GM21528 (cell line): ENCODE measurements around the gene CAB39.

Experiments
- ATAC-seq: cut with Tn5 transposase; IDR thresholded peaks from one replicate; pipeline ENCODE4 v1.9.1; 2021; ENCODE audit warnings: mild to moderate bottlenecking, moderate library complexity; ENCODE audit not compliant: unreplicated experiment, low FRiP score

Gene CAB39

GRCh38 chr2:230779126-230779525 lies 66.5 kb downstream of the CAB39 start:
- no peak for ATAC-seq

- no peak for ATAC-seq
These were observed 67.0 kb downstream of the CAB39 start for GRCh38 chr2:230779607-230780006.

GRCh38 chr2:230781130-230781797 lies 68.6 kb downstream of the CAB39 start:
- no peak for ATAC-seq

- ATAC-seq, result no peak
These were observed 70.5 kb downstream of the CAB39 start for GRCh38 chr2:230783101-230783500.

GRCh38 chr2:230784795-230785194 lies 72.2 kb downstream of the CAB39 start:
- ATAC-seq, result no peak

- ATAC-seq, result no peak
These were observed 72.7 kb downstream of the CAB39 start for GRCh38 chr2:230785346-230785745.

GRCh38 chr2:230787101-230787500 lies 74.5 kb downstream of the CAB39 start:
- no peak for ATAC-seq

- no peak for ATAC-seq
These were observed 76.0 kb downstream of the CAB39 start for GRCh38 chr2:230788554-230789175.

GRCh38 chr2:230790981-230791380 lies 78.3 kb downstream of the CAB39 start:
- no peak for ATAC-seq

- ATAC-seq, result no peak
These were observed 81.1 kb downstream of the CAB39 start for GRCh38 chr2:230793572-230794359.

GRCh38 chr2:230794497-230794896 lies 81.9 kb downstream of the CAB39 start:
- no peak for ATAC-seq

GRCh38 chr2:230795856-230796255 lies 83.2 kb downstream of the CAB39 start:
- no peak for ATAC-seq

- no peak for ATAC-seq
These were observed 83.7 kb downstream of the CAB39 start for GRCh38 chr2:230796280-230796862.

GRCh38 chr2:230797515-230798495 lies 85.2 kb downstream of the CAB39 start:
- ATAC-seq, result no peak

GRCh38 chr2:230798769-230799399 lies 86.2 kb downstream of the CAB39 start:
- ATAC-seq, result no peak

- ATAC-seq, result no peak
These were observed 92.8 kb downstream of the CAB39 start for GRCh38 chr2:230805353-230806017.

- no peak for ATAC-seq
These were observed 95.1 kb downstream of the CAB39 start for GRCh38 chr2:230807729-230808128.

- ATAC-seq, result no peak
These were observed 96.4 kb downstream of the CAB39 start for GRCh38 chr2:230809015-230809414.

GRCh38 chr2:230809677-230810251 lies 97.1 kb downstream of the CAB39 start:
- ATAC-seq, result no peak
